Iris pigment epithelial cell (primary cell): ENCODE data around the gene PIK3R3.

Source experiments
- DNase-seq: peaks from one replicate; pipeline ENCODE4 v3.0.0-alpha.2; 2011; ENCODE audit warnings: low read depth

PIK3R3 gene

DNA sequence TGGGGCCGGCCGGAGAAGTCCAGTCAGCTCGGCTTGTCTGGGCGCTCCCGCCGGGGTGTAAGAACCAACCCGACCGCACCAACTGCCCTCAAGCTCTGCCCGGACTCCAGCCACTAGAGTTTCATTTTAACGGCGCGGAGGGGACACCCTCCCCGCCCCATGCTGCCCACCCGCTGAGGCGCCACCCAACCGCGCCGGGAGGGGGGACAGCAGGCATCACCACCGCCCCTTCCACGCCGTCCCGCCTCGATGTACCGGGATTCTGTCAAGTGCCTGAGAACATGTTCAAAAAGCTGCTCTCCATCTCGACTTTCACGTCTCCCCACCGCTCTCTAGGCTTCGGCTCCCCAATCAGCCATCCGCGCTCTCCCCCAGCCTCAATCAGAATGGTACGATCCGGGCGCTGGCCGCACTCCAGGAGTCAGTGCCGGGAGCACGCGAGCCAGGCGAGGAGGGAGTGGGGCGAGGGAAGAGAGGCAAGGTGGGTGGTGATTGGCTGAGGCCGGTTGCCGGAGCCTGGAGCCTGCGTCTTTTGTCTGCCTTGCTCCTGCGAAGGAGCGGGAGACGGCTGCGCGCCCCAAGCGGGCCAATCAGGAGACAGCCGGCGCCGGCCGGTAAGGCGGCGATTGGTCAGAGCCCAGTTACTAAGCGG is at the start of gene PIK3R3:
TSS of gene PIK3R3 (minus strand) at position 101 of the 652 bp plus-strand sequence. CDS start 677 bp downstream, outside the sequence.
- DNase-seq = peak; percentile 99

DNA sequence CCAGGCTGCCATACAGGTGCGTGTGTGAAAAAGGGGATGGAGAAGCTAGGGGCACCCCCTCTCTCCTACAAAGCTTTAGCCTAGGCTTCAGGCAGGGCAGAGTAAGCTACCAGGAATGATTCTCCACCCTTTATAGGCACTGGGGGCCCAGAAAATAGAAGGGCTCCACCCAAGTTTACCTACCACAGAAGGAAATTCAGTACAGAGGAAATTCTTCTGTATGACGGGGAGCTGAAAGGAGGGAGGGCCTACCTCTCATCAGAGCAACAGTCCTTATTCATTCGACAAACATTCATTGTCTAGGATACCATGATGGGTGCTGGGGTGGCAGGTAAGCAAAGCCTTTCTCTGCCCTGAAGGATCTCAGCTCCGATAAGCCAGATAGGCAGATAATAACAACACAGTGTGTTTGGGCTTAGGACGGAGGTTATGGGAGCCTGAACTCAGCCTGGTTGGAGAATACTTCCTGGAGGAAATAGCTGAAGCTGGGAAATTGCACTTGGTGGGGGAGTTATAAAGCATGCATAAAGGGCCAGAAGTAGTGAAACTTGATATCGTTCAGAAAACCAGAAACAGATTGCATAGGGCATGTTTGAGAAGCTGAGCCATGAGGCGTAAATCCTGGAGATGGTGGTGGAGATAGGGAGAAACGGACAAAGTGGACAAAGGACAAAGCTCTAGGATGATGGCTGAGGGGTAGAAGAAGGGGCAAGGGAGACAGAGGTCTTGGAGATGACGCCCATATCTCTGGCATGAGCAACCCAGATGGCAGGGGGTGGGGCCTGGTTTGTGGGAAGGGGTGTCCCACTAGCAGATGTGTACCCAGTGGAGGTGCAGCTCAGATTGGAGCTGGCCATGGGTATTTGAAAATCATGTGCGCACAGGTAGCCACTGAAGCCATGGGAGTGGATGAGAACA is 49.2 kb upstream of the PIK3R3 start:
- peak; percentile 75 for DNase-seq

DNA sequence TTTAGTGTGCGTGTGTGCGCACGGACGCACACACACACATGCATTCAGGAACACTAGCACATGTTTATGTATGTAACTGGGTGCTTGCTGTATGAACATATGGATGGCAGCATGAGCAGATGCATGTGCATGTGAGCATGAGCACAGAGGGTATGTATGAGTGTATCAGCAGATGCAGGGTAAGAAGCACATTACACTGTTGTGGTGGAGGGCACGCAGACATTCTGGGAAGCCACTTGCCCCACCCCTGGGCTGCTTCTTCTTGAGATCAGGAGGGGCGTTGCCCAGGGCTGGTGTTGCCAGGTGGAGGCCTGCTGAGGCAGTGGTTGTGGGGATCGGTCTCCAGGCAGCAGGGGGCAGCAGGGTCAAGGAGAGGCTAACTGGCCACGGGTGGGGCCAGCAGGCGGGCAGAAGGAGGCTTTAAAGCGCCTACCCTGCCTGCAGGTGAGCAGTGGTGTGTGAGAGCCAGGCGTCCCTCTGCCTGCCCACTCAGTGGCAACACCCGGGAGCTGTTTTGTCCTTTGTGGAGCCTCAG is 47.7 kb upstream of the PIK3R3 start:
- DNase-seq = no peak

DNA sequence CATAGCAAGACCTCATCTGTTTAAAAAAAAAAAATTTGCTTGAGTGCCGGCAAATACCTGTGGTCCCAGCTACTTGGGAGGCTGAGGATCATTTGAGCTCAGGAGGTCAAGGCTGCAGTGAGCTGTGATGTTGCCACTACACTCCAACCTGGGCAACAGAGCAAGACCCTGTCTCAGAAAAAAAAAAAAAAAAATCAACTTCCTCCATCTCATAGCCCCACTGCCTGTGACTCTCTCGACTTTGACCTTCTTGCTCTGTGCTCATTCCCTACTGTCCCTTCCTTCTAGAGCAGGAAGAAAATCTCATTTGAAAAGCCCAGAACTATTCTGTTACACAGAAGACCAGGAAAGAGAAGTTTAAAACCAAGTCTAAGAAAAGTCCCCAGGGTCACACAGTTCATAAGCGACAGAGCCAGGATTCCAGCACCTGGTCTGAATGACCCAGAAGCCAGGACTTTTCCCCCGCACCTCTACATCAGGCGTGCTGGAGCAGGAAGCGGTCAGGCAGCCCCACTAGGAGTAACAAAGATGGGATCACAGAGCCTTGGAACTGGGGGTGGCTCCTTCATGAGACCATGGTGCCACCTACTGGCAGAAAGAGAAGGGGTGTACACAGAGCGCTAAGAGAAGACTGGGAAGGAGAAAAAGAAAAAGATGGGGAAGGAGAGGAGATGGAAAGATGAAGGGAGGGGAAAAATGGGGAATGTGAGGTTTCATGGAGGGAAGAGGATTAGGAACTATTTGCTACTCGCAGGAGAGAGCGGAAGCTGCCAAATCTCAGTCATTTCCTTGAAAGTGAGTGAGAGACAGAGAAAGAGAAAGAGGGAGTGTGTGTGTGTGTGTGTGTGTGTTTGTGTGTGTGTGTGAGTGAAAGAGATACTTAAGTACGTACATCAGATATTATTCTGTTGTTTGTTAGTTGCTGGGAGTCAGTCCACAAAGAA is 47.0 kb upstream of the PIK3R3 start:
- peak; percentile 83 for DNase-seq

DNA sequence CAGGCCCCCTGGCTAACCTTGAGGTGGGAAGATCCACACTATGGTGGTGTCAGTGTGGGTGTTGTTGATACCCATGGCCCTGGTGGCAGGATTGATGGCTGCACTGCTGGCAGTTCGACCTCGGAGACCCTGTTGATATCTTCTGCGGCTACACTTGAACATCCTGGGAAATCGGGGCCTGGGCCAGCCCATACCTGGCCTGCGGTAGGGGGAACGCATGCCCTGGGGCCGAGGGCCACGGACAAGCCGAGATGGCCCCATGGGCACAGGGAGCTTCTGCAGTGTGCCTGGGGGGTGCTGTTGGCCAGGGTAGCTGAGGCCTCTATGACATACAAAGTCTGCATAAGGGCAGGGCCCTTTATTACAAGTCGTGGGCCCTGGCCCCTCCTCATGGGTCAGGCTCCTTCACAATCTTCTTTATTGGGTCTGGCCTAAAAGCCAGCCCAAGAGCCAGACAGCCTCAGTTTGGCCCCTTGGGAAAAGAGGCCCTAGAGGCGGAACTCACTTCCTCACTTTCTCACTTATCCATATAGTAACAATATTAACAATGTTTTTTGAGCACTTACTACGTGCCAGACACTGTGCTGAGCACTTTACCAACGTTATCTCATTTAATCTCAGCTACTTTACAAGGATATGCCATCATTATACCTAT is 43.9 kb upstream of the PIK3R3 start, which contains the start of gene P3R3URF:
TSS of gene P3R3URF (minus strand) at position 278 of the 655 bp plus-strand sequence. CDS start at position 261, 17 bp downstream.
- DNase-seq = no peak

DNA sequence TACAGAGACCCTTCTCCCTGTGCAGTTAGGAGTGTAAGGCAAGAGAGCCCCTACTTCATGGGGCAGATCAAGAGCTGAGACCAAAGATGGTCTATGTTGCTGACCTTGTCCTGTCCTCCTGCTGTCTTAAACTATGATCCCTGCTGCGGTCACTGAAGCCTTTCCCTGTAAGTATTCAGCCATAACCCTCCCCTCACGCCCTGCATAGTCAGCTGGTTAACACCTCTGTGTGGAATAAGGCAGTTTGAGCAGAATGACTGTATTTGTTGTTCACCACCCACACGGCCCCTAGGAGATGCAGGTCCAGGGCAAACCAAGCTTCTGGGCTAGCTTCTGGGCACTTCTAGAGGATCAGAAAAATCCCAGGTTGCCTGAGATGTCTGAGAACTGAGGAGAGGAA is 42.8 kb upstream of the PIK3R3 start:
- no peak for DNase-seq

DNA sequence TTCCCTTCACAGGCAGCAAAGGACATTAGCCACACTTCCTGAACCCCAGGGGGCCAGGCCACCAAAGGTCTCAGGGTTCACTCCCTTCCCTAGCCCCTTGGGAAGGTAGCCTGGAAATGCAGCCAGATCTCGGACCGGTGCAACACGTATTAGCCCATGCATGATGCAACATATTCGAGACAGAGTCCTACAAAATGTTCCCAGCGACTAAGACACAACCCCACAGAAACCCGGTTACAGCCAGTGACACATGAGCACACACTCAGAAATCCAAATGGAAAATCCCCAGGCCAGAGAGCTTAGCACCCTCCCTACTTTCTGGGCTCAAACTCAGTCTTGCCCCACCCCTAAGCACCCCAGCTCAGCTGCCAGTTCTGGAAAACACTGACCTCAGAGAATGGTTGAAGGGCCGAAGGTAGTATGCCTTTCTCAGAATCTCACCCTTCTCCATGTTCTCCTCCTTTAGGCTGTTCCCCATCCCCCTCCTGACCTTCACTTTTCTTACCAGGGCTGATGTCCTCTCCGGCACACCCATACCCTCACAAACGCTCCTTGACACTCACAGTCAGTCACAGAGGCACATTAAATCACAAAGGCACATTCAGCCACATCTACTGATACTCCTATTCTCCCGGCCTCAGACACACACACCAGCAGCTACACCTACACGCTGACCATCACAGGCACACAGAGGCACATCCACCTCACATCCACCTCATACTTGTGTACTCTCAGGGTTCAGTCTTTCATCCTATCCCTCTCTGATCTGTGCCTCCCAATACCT is 42.2 kb upstream of the PIK3R3 start, which contains the start of gene TSPAN1:
TSS of gene TSPAN1 (plus strand) at position 640 of the 784 bp plus-strand sequence. CDS start 6,021 bp downstream, outside the sequence.
- DNase-seq = peak; percentile 23

DNA sequence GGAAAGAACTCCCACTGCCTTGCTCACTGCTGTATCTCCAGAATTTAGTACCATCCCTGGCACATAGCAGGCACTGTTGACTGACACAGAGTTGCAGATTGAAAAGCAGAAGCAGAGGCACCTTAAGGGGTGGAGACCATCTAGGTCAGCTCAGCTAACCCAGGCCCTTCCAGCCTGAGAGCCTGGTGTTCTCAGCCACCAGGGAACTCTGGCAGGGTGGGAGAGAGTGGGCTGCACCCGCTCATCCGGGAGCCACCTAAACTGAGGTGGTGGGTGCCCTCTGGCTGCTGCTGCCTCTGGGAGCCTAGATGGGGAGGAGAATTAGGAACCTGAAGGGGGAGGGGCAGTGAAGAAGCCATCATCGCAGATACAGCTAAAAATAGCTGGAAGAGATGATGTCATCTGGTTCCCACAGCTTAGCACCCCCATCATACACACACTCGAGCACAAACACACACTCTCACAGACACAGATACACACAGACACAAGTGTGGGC is 41.0 kb upstream of the PIK3R3 start:
- peak; percentile 41 for DNase-seq

DNA sequence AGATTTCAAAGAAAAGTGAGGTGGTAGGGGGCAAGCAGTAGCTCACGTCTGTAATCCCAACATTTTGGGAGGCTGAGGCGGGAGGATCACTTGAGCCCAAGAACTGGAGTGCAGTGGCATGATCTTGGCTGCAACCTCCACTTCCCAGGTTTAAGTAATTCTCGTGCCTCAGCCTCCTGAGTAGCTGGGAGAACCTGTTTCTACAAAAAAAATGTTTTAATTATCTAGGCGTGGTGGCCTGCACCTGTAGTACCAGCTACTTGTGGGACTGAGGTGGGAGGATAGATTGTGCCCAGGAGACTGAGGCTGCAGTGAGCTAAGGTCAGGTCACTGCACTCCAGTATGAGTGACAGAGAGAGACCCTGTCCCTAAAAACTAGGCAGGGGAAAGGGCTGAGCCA is 39.9 kb upstream of the PIK3R3 start:
- DNase-seq = no peak

DNA sequence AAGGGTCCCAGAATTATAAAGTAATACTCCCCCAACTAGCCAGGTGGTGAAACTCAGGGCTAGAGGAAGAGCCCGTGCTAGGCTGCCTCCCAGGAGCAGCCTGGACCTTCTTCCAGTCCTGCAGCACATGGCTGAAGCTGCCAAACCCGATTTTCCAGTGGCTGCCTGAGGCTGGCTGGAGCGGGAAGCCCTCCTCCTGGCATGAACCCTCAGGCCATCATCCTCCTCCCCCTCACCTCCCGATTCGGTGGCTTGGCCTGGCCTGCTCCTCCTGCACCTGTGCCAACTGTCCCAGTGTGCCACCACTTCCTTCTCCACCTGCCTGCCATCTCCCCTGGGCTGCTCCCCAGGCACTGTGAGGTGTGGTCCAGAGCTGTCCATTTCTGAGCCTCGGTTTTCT is 39.4 kb upstream of the PIK3R3 start:
- no peak for DNase-seq

DNA sequence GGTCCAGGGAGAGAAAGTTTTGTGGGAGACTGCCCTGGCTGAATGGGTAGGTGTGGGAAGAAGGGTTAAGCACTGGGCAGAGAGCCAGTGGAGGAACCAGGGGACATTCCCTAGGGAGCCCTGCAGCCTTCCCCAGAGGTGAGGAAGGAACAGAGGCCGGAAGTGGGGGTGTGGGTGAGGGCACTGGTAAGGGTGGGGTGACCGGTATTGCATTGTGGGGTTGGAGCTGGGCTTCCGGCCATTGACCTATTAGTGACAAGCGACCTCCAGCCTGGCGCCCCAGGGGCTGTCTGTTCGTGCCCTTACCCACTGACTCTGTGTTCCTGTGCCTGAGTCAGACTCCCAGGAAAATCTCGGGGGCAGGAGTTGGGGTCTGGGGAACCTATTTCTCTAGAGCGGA is 38.9 kb upstream of the PIK3R3 start:
- DNase-seq = no peak

DNA sequence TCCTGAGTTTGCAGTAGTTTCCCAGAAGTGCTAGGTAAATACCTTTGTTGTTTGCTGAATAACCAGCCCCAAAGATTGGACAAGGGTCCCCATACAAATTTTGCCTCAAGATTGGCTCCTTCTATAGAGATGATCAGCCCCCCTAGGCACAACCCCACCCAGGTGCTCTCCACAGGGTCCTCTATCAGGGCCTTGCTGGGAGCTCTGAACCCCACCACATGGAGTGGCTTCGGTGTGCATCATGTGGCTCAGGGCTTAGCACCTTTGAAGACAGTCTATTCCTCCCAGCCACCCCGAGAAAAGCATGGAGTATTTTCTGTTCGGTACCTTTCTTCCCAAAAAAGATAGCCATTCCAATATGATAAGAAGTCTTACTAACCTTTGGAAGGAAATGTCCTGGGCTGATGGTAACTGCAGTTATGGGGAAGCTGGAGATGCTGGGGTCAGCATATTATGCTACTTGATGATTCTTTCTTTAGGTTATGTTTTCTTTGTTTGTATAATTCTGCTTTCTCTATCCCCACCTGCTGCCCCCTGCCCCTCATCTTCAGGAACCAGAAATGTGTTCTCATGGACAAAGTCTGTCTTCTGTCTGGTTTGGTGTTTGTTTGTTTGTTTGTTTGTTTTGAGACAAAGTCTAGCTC is 37.5 kb upstream of the PIK3R3 start:
- no peak for DNase-seq

DNA sequence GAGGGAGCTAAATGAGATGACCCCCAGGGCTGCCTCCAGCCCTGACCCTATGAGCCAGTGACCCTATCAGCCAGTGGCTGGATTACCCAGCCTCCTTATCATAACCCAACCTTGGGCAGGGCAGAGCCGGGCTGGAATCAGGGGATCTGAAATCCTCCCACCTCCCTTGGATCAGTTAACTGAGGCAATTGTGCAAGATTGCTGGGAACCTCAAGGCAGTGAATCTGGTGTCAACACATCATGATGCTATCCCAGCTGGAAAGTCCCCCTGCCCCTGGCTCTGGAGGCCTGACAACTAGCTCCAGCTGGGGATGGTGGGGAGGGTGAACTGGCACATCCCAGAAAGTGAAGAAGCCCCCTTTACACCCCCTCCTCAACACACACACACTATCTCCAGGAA is 36.0 kb upstream of the PIK3R3 start:
- peak; percentile 46 for DNase-seq

DNA sequence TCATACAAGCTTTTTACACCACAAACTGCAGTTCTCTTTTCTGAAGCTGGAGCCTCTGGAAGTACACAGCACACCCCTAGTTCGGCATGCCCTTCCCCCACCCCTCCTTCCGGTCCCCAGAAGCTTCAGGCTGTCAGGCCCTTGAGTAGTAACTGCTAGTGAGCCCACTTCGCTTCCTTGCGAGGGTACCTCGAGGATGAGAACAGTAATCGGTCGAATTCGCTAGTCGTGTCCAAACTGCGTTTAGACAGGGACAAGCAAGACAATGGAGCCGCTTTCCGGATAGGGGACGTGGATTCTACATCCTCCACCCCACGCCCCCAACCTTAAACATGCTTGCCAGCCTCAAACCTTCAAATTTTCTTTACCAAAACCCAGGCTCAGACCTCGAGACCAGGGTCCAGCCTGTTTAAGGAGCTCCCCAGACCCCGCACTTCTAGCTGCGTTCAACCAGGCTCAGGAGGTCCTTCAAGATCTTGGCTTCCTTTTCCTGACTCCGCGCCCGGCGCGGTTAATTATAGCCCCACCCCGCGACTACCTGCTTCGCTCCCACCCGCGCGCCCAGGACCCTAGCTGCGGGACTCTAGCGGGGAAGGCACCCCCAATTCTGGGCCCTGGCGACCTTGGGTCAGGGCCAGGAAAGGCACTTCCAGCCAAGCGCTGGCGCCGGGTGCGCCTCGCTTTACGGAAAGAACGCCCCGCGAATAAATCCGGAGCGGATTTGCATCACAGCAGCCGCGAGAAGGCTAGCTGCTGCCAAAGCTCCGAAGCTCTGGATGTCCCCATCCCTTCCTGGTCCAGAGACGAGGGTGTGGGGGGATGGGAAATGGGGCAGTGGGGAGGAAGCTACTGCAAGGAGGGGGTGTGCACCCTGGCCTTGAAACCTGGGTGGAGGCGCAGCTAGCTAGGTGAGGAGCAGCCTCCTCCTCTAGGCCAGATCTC is 34.4 kb upstream of the PIK3R3 start:
- DNase-seq = no peak

DNA sequence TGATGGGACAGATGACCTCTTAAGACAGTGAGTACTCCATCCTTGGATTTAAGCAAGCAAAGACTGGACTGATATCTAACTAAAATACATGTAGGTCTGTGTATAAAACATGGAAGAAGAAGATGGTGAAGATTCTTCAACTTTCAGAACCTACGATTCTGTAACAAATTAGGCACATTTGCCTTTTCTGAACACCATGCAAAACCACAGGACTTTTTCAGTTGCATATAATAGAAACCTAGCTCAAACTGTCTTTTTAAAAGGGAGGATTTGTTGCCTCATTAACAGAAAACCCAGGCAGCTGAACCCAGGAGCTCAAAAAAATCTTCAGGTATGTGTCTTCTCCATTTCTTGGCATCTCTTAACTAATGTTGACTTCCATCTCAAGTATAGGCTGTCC is 27.8 kb upstream of the PIK3R3 start:
- no peak for DNase-seq

DNA sequence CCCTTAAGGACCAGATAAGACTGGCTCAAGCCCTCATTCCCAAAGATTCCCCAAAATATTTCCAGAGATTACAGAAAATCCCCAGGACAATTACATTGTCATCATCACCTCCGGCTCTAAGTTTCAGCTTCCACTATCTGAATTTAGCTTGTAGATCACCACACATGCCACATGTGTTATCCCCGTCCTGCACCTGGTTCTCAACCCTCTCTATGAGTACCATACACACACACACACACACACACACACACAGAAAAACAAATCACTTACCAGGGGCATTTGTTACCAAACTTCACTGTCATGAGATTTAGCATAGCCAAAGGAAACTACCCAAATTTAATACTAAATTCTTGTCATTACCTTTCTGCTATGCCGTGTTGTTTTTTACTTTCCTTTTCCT is 27.1 kb upstream of the PIK3R3 start:
- no peak for DNase-seq

DNA sequence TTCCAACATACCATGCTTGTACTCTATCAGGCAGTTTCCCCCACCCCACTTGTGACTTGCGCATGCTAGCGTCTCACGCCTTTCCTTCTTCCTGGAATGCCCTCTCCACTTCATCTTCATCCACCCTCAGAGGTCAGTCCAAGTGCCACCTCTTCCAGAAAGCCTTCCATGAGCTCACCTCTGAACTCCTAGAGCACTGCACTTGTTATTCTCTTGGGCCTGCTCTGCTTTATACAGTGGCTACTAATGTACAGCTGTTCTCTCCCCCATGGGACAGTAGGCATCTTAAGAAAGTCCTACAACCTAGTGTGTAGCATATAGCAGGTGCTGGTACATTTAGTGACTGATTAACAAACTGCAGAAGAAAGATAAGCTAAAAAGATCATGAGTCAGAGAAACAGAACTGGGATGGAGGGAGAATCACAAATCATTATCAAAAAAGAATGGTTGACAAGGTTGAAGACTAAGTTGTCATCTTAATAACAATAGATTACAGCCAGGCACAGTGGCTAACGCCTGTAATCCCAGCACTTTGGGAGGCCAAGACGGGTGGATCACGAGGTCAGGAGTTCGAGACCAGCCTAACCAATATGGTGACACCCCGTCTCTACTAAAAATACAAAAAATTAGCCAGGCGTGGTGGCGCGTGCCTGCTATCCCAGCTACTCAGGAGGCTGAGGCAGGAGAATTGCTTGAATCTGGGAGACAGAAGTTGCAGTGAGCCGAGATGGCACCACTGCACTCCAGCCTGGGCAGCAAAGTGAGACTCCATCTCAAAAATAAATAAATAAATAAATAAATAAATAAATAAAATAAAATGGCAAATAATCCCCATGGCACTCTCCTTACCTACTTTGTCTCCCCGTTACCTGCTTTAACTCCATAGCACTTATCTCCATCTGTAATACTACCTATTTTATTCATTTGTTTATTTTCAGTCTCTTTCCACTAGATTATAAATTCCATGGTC is 26.2 kb upstream of the PIK3R3 start:
- DNase-seq = no peak
